SIG-M5 treated with dmso at 0.1 percent for 504 hours (cell line): ENCODE data around the gene SRCIN1.
"Not testable (repeated sequence)": the region's sequence is repeated elsewhere in the genome, so short reads cannot be mapped to it uniquely, and the experiment has no call there.

Source experiments
- DNase-seq: peaks from one replicate; lab custom pipeline; 2025; ENCODE audit not compliant: unreplicated experiment; lab: John Stamatoyannopoulos, UW

Gene SRCIN1, protein sequence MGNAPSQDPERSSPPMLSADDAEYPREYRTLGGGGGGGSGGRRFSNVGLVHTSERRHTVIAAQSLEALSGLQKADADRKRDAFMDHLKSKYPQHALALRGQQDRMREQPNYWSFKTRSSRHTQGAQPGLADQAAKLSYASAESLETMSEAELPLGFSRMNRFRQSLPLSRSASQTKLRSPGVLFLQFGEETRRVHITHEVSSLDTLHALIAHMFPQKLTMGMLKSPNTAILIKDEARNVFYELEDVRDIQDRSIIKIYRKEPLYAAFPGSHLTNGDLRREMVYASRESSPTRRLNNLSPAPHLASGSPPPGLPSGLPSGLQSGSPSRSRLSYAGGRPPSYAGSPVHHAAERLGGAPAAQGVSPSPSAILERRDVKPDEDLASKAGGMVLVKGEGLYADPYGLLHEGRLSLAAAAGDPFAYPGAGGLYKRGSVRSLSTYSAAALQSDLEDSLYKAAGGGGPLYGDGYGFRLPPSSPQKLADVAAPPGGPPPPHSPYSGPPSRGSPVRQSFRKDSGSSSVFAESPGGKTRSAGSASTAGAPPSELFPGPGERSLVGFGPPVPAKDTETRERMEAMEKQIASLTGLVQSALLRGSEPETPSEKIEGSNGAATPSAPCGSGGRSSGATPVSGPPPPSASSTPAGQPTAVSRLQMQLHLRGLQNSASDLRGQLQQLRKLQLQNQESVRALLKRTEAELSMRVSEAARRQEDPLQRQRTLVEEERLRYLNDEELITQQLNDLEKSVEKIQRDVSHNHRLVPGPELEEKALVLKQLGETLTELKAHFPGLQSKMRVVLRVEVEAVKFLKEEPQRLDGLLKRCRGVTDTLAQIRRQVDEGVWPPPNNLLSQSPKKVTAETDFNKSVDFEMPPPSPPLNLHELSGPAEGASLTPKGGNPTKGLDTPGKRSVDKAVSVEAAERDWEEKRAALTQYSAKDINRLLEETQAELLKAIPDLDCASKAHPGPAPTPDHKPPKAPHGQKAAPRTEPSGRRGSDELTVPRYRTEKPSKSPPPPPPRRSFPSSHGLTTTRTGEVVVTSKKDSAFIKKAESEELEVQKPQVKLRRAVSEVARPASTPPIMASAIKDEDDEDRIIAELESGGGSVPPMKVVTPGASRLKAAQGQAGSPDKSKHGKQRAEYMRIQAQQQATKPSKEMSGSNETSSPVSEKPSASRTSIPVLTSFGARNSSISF

DNA sequence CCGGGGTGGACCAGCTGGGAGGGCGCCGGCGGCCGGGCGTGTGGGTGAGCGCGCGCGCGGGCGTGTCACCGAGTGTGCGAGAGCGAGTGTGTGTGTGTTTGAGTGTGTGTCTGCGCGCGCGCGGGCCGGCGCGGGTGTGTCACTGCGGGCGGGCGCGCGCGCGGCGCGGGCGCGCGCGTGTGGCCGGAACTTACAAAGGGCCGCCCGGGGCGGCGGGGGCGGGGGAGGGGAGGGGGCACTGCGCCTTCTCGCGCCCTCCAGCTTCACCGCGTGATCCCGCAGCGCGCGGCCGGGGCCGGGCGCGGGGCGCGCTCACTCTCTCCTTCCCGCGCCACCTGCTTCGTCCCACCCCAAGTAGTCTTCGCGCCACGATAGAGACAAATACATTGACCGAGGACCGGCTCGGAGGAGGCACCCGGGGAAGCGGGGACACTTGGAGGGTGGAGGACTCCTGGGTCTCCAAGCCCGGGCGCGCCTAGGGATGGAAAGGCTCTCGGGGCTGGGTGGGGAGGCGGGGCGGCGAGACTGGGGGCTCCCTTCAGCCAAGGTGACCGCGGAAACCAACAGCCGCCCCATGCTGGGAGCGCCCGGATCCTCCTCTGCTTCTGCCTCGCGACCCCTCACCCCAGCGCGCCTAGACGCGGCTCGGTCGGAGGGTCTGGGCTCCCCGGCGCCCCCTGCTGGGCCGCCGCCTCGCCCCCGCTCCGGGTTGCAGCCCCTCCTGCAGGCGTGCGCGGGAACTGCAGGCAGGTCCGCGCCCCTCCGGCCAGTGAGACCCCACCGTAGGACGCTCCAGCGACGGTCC, at the start of gene SRCIN1:
TSS of gene SRCIN1 (minus strand) at position 112 of the 805 bp plus-strand sequence. CDS start 247 bp downstream, outside the sequence.
- DNase-seq = no peak

DNA sequence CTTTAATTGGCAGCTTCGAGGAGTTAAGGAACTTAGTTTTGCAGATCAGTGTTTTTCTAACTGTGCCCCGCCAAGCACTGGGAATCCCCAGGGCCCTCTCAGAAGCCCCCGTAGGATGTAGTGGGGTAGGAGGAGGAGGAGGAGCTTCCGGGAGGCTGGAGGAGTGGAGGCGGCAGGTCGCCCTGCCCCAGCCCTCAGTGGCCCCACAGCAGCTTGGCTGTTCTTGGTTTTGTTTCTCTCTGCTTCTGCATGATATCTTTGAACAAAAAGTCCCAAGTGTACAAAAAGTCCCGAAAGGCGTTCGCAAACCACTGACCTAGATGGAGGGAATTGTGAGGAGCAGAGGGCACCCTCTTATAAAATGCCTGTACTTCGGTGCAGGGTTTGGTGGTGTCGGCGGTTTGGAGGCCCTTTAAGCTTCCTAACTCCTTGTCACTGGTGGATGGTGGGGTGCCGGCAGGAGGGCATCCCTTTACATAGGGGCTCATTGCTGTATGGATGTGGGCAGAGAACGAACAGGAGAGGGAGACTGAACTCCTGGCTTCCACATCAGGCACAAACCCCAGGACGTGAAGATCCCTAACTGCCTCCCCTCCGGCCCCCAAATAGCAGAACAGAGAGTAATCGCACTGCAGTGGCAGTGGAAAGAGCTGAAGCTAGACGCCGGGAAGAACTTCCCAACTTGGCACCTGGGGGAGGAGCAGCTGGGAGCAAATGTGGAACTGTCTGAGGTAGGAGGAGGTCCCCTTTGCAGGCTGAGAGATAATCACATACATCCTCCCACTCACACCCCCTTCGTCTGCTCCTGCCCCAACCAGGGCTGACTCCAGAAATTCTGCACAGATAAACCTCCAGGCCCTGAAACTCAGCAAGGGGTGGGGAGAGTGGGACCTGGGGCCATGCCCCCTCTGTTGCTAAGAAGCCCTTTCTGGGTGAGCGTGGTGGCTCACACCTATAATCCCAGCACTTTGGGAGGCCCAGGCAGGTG, 49.0 kb upstream of the SRCIN1 start:
- DNase-seq = no peak

DNA sequence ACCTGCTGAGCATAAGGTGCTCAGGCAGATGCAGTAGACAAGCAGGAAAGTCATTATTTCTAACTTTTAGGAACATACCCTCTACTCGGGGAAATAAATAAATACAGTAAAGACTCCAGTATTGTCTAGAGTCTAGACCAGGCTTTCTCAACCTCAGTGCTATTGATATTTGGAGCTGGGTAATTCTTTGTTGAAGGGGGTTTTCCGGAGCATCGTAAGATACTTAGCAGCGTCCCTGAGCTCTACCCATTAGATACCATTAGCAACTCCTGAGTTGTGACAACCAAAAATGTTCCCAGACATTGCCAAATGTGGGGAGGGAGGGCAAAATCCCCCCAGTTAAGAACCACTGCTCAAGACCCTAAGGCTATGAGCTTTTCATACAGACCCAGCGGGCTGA, 47.9 kb upstream of the SRCIN1 start:
- DNase-seq = no peak

DNA sequence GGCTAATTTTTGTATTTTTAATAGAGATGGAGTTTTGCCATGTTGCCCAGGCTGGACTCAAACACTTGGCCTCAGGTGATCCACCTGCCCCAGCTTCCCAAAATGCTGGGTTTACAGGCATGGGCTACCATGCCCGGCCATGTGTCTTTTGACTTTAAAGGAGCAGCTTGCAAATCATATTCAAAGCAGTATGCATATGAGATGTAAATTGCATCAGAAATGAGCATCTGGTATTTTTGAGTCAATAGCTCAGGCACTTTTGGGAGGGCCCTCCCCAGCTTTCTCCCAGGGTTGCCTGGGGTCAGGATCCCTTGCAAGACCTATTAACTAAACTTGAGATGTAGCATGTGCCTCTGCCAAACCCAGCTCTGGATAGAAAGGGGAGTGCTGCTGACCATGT, 47.5 kb upstream of the SRCIN1 start:
- DNase-seq = no peak

DNA sequence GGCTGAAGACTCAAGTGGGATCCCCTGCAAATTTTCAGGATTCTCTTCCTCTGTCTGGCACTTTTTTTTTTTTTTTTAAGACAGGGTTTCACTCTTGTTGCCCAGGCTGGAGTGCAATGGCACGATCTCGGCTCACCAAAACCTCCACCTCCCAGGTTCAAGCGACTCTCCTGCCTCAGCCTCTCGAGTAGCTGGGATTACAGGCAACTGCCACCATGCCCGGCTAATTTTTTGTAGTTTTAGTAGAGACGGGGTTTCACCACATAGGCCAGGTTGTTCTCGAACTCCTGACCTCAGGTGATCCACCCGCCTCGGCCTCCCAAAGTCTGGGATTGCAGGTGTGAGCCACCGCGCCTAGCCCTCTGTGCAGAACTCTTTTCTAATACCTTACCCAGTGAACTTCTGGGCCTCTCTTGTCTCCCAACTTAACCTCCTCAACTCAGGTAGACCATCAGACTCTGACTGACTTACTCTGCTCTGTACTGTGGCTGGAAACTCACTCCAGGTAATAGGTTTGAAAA, 45.0 kb upstream of the SRCIN1 start:
- DNase-seq = not testable (repeated sequence)

DNA sequence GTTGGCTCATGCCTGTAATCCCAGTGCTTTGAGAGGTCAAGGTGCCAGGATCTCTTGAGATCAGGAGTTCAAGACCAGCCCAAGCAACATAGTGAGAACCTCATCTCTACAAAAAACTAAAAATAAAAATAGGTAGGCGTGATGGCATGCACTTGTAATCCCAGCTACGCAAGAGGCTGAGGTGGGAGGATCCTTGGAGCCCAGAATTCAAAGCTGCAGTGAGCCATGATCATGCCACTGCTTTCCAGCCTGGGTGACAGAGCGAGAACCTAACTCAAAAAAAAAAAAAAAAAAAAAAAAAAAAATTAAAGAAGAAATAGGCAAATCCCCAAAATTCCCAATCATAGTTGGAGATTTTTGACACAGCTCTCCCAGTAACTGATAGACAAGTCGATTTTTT, 32.2 kb upstream of the SRCIN1 start:
- DNase-seq = no peak

DNA sequence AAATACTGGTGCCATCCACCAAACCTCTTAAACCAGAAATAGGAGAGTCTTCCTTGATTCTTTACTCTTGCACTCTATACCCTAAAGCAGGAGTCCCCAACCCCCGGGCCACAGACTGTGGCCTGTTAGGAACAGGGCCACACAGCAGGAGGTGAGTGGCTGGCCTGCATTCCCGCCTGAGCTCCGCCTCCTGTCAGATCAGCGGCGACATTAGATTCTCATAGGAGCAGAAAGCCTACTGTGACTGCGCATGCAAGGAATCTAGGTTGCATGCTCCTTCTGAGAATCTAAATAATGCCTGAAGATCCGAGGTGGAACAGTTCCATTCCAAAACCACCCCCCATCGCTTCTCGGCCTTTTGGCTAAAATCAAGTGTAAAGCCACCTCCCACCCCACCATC, 30.3 kb upstream of the SRCIN1 start:
- DNase-seq = no peak

DNA sequence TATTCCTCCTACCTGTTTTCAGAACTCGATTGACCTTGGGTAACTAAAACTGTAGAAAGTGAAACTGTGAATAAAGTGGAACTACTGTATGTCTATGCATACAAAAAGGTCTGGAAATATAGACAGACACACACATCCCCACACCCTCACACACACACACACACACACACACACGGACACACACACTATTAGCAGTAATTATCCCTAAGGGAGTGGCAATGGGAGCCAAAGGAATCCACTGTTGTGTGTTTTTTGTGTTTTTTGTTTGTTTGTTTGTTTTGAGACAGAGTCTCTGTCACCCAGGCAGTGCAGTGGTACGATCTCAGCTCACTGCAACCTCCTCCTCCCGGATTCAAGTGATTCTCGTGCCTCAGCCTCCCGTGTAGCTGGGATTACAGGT, 26.6 kb upstream of the SRCIN1 start:
- DNase-seq = no peak

DNA sequence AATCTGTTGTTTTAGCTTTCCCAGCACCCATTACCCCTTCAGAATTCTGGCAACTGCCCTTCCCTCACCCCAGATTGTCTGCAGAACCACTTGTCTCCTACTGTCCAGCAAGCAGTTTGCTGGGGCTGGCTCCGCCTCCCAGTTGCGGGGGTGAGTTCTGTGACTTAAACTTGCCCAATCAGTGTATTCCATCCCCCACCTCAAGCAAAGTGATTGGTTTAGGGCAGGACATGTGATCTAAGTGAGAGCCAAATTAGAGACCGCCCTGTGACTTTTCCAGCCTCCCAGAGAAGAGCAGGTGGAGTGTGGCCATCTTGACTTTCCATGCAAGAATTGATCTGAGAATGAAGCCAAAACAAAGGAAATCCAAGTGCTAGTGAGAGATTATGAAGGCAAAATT, 22.7 kb upstream of the SRCIN1 start:
- no peak for DNase-seq

DNA sequence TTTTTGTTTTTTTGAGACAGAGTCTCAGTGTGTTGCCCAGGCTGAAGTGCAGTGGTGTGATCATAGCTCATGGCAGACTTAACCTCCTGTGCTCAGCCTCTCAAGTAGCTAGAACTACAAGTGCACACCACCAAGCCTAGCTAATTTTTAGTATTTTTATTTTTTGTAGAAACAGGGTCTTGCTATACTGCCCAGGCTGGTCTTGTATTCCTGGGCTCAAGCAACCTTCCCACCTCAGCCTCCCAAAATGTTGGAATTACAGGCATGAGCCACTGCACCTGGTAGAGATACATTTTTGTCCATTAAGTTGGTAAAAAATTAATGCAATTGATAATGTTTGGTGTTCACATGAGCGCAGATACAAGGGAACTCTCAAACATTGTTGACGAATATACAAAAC, 22.2 kb upstream of the SRCIN1 start:
- no peak for DNase-seq

DNA sequence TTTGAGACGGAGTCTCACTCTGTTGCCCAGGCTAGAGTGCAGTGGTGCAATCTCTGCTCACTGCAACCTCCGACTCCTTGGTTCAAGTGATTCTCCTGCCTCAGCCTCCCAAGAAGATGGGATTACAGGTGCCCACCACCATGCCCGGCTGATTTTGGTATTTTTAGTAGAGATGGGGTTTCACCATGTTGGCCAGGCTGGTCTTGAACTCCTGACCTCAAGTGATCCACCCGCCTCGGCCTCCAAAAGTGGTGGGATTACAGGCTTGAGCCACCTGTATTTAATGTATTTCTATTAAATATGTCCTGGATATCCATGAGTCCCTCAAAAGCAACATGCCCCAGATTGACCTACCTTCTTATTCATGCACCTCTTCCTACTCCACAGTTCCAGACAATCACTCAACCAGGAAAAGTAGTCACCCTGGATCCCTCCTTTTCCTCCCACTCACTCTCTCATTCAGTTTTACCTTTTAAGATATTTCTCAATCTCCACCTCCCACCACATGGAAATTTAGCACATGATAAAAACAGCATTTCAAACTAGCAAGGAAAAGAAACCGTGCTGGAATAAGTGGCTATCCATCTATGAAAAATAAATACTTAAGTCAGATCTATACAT, 21.0 kb upstream of the SRCIN1 start:
- DNase-seq = not testable (repeated sequence)

DNA sequence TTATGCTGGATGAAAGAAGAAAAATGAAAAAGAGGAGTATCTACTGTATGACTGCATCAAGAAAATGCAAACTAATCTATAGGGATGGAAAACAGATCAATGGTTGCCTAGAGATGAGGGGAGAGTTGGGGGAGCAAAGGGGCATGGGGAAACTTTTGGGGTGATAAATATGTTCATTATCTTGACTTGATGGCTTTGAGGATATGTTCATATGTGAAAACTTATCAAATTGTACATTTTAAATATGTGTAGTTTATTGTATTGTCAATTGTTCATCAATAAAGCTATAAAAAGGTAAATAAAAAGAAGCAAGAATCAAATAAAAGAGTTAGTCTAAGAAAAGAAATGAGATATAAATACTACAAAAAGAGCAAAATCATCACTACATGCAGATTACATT, 19.7 kb upstream of the SRCIN1 start:
- DNase-seq = no peak

DNA sequence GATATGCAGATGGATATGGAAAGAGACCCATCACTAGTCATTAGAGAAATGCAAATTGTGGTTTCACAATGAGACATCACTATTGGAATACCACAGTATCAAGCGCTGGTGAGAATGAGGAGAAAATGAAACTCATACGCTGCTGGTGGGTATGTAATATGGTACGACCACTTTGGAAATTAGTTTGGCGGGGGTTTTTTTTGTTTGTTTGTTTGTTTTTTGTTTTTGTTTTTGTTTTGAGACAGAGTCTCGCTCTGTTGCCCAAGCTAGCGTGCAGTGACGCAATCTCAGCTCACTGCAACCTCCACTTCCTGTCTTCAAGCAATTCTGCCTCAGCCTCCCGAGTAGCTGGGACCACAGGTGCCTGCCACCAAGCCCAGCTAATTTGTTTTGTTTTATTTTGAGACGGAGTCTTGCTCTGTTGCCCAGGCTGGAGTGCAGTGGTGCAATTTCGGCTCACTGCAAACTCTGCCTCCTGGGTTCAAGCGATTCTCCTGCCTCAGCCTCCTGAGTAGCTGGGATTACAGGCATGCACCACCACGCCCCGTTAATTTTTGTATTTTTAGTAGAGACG, 19.1 kb upstream of the SRCIN1 start:
- not testable (repeated sequence) for DNase-seq

DNA sequence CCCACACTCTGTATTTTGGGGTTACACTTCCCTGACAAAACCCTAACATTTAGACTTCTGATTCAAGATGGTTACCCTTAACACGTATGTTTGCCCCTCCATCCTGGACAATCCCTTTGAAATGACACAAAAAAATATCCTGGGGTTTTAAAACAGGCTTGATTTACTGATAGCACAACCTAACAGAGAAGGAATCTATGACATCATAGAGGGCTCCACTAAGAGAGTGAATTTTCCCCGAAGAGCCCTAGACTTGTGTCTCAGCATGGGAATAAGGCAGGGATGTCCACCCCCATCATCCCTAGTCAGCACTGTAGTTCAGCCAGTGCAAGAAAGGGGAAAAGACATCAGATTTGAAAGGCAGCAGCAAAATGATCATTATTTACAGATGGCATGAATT, 15.8 kb upstream of the SRCIN1 start:
- DNase-seq = no peak

DNA sequence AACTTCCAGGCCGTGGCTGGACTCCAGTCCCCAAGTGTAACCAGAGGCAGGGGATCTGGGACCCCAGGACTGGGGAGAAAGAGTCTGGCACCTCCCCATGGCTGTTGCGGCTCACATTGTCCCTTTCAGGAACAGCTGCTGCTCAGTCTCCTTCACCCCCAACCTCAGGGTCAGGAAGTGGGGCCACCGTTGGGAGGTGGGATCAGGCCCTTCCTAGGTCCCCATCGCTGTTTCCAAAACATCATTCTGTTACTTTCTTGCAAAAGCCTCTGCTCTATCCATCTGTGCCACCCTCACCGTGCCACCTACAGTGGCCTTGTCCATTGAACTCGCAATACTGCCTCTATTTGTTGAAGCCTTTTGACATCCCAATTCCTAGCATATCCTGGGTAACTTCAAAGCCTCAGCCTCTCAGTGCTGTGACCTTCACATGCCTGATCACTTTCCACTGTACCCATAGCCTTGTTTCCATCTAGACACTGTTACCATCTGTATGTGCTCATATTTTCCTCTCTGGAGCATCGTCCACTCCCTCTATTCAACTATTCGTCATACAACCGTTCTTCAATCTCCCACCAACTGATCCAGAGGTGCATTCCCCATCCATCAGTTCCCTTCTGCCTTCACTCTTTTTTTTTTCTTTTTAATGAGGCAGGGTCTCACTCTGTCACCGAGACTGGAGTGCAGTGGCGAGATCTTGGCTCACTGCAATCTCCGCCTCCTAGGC, 15.0 kb upstream of the SRCIN1 start:
- no peak for DNase-seq

DNA sequence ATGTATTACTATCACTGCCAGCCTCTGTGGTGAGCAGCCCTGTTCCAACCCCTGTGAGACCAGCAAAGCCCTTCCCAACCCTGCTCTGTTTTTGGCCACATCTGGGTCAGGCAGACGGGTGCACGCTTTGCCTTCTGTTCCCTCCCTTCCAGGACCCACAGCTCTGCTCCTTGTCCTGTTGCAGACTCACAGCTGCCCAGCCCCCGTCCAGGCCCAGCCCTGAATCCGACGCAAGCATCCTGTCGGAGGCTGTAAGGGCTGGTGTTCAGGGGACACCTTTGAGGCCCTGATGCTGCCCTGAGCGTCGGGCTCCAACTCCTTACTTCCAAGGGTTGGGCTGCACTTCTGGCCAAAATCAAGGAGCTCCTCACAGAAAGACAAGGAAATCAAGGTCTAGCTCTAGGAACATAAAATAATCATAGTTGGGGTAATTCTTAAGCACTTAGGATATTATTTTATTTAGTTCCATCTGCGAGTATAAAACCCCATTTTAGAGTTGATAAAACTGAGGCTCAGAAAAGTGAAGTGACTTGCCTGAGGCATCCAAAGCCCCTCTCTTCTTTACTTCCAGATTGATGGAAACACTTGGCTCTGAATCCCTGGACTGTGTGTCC, 14.3 kb upstream of the SRCIN1 start:
- no peak for DNase-seq

DNA sequence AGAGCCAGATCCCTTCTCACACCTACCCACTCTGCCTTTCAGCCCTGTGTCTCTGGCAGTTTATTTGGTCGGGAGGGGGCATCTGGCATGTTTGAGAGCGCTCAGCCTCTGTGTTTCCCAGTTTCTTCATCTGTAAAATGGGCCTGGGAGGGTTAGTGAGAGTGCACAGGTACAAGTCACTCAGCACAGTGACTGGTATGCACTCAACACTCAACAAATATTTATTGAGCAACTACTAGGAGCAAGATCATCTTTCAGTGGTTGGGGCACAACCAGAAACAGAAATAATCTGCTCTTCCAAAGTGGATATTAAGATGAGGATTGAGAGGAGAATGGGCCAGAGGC, 13.7 kb upstream of the SRCIN1 start:
- no peak for DNase-seq
